IMR-90 (cell line): ENCODE data around the gene NDST1. TPM values are rescaled to one million over a fixed set of nuclear protein-coding genes. Genes with fewer than 3 reads are reported as not detected.

Source experiments
- ATAC-seq: fragments of 200-7000 bp; cut with Tn5 transposase; 2 replicates; pipeline ENCODE4 v1.9.1; 2020; ENCODE audit warnings: low read depth, mild to moderate bottlenecking, moderate library complexity
- BruUV-seq: library from RNA; stranded (reverse); fragments of 400-500 nt; replicated peaks from 2 replicates; lab custom pipeline; 2021; lab: Mats Ljungman, UMichigan
- CTCF ChIA-PET: fragments of 300-600 bp; formaldehyde crosslinking; extraction: SDS; loops from one replicate; lab custom pipeline; 2021; ENCODE audit warnings: antibody characterized with exemption; lab: Yijun Ruan, JAX
- POLR2A ChIA-PET: fragments of 300-600 bp; sonication (Branson Sonifier 250); formaldehyde crosslinking; loops from one replicate; lab custom pipeline; 2022; ENCODE audit warnings: antibody characterized with exemption; ENCODE audit not compliant: unreplicated experiment; lab: Charles Lee
- DNase-seq: peaks from one replicate; pipeline ENCODE4 v3.0.0; 2013
- H2AFZ ChIP-seq: replicated peaks from 2 replicates; pipeline ENCODE3; 2013; ENCODE audit warnings: low read length, mild to moderate bottlenecking; ENCODE audit not compliant: poor library complexity
- H2AK5ac ChIP-seq: 2 replicates; pipeline ENCODE4 v1.6.1; 2013; ENCODE audit warnings: low read depth, low read length, inconsistent platforms
- H2AK9ac ChIP-seq: replicated peaks from 2 replicates; pipeline ENCODE3; 2013; ENCODE audit warnings: mild to moderate bottlenecking, low read depth, low read length, moderate library complexity; ENCODE audit not compliant: poor library complexity
- H2BK120ac ChIP-seq: 2 replicates; pipeline ENCODE4 v1.6.1; 2013; ENCODE audit warnings: low read depth, low read length, inconsistent platforms
- H2BK15ac ChIP-seq: 3 replicates; pipeline ENCODE4 v1.6.1; 2013; ENCODE audit warnings: low read depth, low read length, inconsistent platforms
- H2BK20ac ChIP-seq: 2 replicates; pipeline ENCODE4 v1.6.1; 2013; ENCODE audit warnings: low read depth, mild to moderate bottlenecking, inconsistent platforms, low read length, moderate library complexity
- H2BK5ac ChIP-seq: 2 replicates; pipeline ENCODE4 v1.6.1; 2013; ENCODE audit warnings: mild to moderate bottlenecking, low read depth, low read length, inconsistent platforms; ENCODE audit not compliant: poor library complexity, severe bottlenecking
- H3K14ac ChIP-seq: replicated peaks from 2 replicates; pipeline ENCODE4 v1.6.1; 2013; ENCODE audit warnings: low read depth, low read length, inconsistent platforms
- H3K18ac ChIP-seq: 2 replicates; pipeline ENCODE4 v1.6.1; 2013; ENCODE audit warnings: low read depth, low read length, control low read depth
- H3K23ac ChIP-seq: 2 replicates; pipeline ENCODE4 v1.6.1; 2013; ENCODE audit warnings: low read depth, low read length, inconsistent platforms
- H3K27ac ChIP-seq: 2 replicates; pipeline ENCODE4 v1.5.1; 2013; ENCODE audit warnings: mild to moderate bottlenecking, control low read depth, low read length; ENCODE audit not compliant: insufficient read depth
- H3K27me3 ChIP-seq: 2 replicates; pipeline ENCODE4 v1.6.1; 2013; ENCODE audit warnings: low read length; ENCODE audit not compliant: control insufficient read depth, insufficient read depth
- H3K36me3 ChIP-seq: 2 replicates; pipeline ENCODE4 v1.6.1; 2013; ENCODE audit warnings: low read length, mixed read lengths; ENCODE audit not compliant: control insufficient read depth, insufficient read depth
- H3K4ac ChIP-seq: 2 replicates; pipeline ENCODE4 v1.6.1; 2013; ENCODE audit warnings: low read depth, low read length, inconsistent platforms
- H3K4me1 ChIP-seq: 2 replicates; pipeline ENCODE4 v1.6.1; 2013; ENCODE audit warnings: low read length, mixed read lengths; ENCODE audit not compliant: control insufficient read depth, insufficient read depth
- H3K4me2 ChIP-seq: 2 replicates; pipeline ENCODE4 v1.6.1; 2013; ENCODE audit warnings: low read depth, mild to moderate bottlenecking, control low read depth, low read length, moderate library complexity
- H3K4me3 ChIP-seq: 2 replicates; pipeline ENCODE4 v1.5.1; 2013; ENCODE audit warnings: low read depth, mild to moderate bottlenecking, control low read depth, low read length, moderate library complexity; ENCODE audit not compliant: insufficient read depth
- H3K56ac ChIP-seq: 2 replicates; pipeline ENCODE4 v1.6.1; 2013; ENCODE audit warnings: low read length, inconsistent platforms; ENCODE audit not compliant: insufficient read depth; ENCODE audit errors: extremely low read depth
- H3K79me1 ChIP-seq, 2 experiments: 2 replicates each; pipeline ENCODE4 v1.6.1; 2013; ENCODE audit warnings: low read length in 2 of 2, inconsistent platforms in 1 of 2, low read depth in 1 of 2
- H3K9ac ChIP-seq: 2 replicates; pipeline ENCODE4 v1.6.1; 2013; ENCODE audit warnings: low read depth, low read length, control low read depth
- H3K9me1 ChIP-seq: 2 replicates; pipeline ENCODE4 v1.6.1; 2013; ENCODE audit warnings: low read length, inconsistent platforms; ENCODE audit not compliant: insufficient read depth
- H3K9me3 ChIP-seq: 2 replicates; pipeline ENCODE4 v1.6.1; 2013; ENCODE audit warnings: low read length; ENCODE audit not compliant: control insufficient read depth, insufficient read depth
- H4K20me1 ChIP-seq: 2 replicates; pipeline ENCODE4 v1.6.1; 2013; ENCODE audit warnings: low read length, inconsistent platforms; ENCODE audit not compliant: insufficient read depth
- H4K5ac ChIP-seq: 2 replicates; pipeline ENCODE4 v1.6.1; 2013; ENCODE audit warnings: mild to moderate bottlenecking, low read depth, low read length, control low read depth
- H4K8ac ChIP-seq, 2 experiments: 2 replicates each; pipeline ENCODE4 v1.6.1; 2013; ENCODE audit warnings: low read depth in 2 of 2, low read length in 2 of 2, control low read depth in 1 of 2, inconsistent platforms in 1 of 2
- H4K91ac ChIP-seq: 2 replicates; pipeline ENCODE4 v1.6.1; 2013; ENCODE audit warnings: low read depth, low read length, inconsistent platforms; ENCODE audit not compliant: insufficient read depth
- BHLHE40 ChIP-seq: fragments of 150-350 bp; IDR thresholded peaks from 2 replicates; pipeline ENCODE4 v1.6.1; 2016; ENCODE audit warnings: mild to moderate bottlenecking, low read depth, low read length
- CEBPB ChIP-seq: IDR thresholded peaks from 2 replicates; pipeline ENCODE4 v1.6.1; 2012; ENCODE audit warnings: low read depth, low read length, improper control_type of control experiment
- CHD1 ChIP-seq: IDR thresholded peaks from 2 replicates; pipeline ENCODE4 v1.6.1; 2012; ENCODE audit warnings: low read depth, low read length, improper control_type of control experiment
- MAFK ChIP-seq: IDR thresholded peaks from 2 replicates; pipeline ENCODE4 v1.6.1; 2012; ENCODE audit warnings: low read depth, low read length, improper control_type of control experiment
- MAZ ChIP-seq: IDR thresholded peaks from 2 replicates; pipeline ENCODE4 v1.6.1; 2012; ENCODE audit warnings: low read depth, mild to moderate bottlenecking, low read length, improper control_type of control experiment, moderate library complexity, borderline replicate concordance
- MXI1 ChIP-seq: IDR thresholded peaks from 2 replicates; pipeline ENCODE4 v1.6.1; 2012; ENCODE audit warnings: low read depth, mild to moderate bottlenecking, low read length, moderate library complexity, borderline replicate concordance
- NFE2L2 ChIP-seq: fragments of 150-350 bp; IDR thresholded peaks from 2 replicates; pipeline ENCODE4 v1.6.1; 2016; ENCODE audit warnings: low read depth, mild to moderate bottlenecking, low read length
- POLR2A ChIP-seq: IDR thresholded peaks from 2 replicates; pipeline ENCODE4 v1.6.1; 2012; ENCODE audit warnings: mild to moderate bottlenecking, low read depth, low read length
- RAD21 ChIP-seq: IDR thresholded peaks from 2 replicates; pipeline ENCODE4 v1.6.1; 2012; ENCODE audit warnings: low read length, improper control_type of control experiment
- RCOR1 ChIP-seq: IDR thresholded peaks from 2 replicates; pipeline ENCODE4 v1.6.1; 2012; ENCODE audit warnings: mild to moderate bottlenecking, low read length, improper control_type of control experiment; ENCODE audit not compliant: insufficient replicate concordance
- RFX5 ChIP-seq: IDR thresholded peaks from 2 replicates; pipeline ENCODE4 v1.8.0; 2012; ENCODE audit warnings: low read depth, mild to moderate bottlenecking, low read length, moderate library complexity
- SMC3 ChIP-seq: fragments of 150-350 bp; IDR thresholded peaks from 2 replicates; pipeline ENCODE4 v1.6.1; 2016; ENCODE audit warnings: low read depth, mild to moderate bottlenecking, antibody characterized with exemption, low read length, moderate library complexity
- WGBS, 2 experiments: methylation state at CpG; one replicate each; pipeline versions ENCODE4 v1.1.5 to v1.1.7; 2013; ENCODE audit warnings: missing lambda C conversion rate in 2 of 2; ENCODE audit not compliant: insufficient read length in 1 of 2; ENCODE audit errors: extremely low coverage in 2 of 2; 5-methylcytosine and 5-hydroxymethylcytosine counted together
- dilution Hi-C: fragments of 300-500 bp; cut with HindIII; formaldehyde crosslinking; loops from one replicate; pipeline ENCODE4 v1.14.3; 2018; ENCODE audit warnings: low sequenced_read_pairs; ENCODE audit not compliant: unreplicated experiment
- in situ Hi-C: fragments of 300-500 bp; cut with MboI; formaldehyde crosslinking; loops from 3 replicates; pipeline ENCODE4 v1.14.3; 2019; ENCODE audit warnings: low sequenced_read_pairs, inconsistent platforms, mixed read lengths
- intact Hi-C: fragments of 100-400 bp; cut with micrococcal nuclease; formaldehyde crosslinking; loops from 2 replicates; pipeline ENCODE4 v1.10.0; 2022
- polyA plus RNA-seq, 3 experiments: library from polyadenylated mRNA; depleted of rRNA; stranded (reverse); fragments of >200 nt; gene quantifications; 2 replicates each; pipeline ENCODE4 v1.2.3, GENCODE V29; 2012; ENCODE audit warnings: low replicate concordance in 1 of 3
- total RNA-seq: library from RNA; depleted of rRNA; stranded (reverse); fragments of >200 nt; gene quantifications from 2 replicates; pipeline ENCODE4 v1.2.3, GENCODE V29; 2012
- TF ChIP-seq, protein P1 (sequence below): fragments of 150-350 bp; IDR thresholded peaks from 2 replicates; pipeline ENCODE4 v1.6.1; 2016; ENCODE audit warnings: low read depth, mild to moderate bottlenecking, low read length, moderate library complexity, borderline replicate concordance

NDST1 gene
- total and polyA plus RNA-seq, 2 of the 4 experiments (the other 2 are of a cell fraction), result 30.5 to 80.4 TPM

DNA sequence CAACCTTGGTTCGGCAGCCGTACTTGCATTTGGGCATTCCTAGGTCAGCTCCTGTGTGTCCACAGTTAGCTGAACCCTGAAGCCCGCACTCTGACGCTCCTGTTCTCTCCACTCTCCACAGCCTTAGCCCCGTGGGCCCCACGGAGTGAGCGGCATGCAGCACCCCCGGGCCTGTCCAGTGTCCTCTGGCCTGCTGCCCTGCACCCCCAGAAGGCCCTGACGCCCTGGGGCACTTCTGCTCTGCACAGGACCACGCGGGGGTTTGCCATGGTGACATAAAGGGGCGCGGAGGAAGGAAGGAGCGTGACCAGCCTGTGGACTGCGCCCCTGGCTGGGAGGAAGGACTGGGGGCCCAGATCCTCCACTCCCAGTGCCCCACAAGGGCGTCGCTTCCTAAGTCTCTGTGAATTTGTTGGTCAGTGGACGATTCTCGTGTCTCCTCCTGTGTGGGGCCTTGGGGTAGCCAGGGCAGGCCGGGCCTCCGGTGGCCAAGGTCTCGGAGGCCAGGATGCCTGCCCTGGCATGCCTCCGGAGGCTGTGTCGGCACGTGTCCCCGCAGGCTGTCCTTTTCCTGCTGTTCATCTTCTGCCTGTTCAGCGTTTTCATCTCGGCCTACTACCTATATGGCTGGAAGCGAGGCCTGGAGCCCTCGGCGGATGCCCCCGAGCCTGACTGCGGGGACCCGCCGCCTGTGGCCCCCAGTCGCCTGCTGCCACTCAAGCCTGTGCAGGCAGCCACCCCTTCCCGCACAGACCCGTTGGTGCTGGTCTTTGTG lies 13.0 kb downstream of the NDST1 start (continued):
- no peak for TF ChIP-seq MXI1

DNA sequence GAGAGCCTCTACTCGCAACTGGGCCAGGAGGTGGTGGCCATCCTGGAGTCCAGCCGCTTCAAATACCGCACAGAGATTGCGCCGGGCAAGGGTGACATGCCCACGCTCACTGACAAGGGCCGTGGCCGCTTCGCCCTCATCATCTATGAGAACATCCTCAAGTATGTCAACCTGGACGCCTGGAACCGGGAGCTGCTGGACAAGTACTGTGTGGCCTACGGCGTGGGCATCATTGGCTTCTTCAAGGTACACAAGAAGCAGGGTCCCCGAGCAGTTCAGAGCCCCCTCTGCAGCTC lies 13.5 kb downstream of the NDST1 start:
- no peak overlapping the region for H2BK20ac ChIP-seq
- no peak overlapping the region for H2AK5ac ChIP-seq
- no peaks in the 10 kb centered on the region for H3K27me3 ChIP-seq
- H3K79me1 ChIP-seq, result peaks cover 44 to 95% of the 10 kb centered on the region in 2 experiments
- H3K4me2 ChIP-seq, result no peak overlapping the region
- H2BK5ac ChIP-seq, result no peak overlapping the region
- H4K8ac ChIP-seq, result no peak overlapping the region
- in situ Hi-C loops (loop anchor here (5.0 kb wide), 1 partner anchor 59 kb away; no protein-coding TSS in a partner anchor), intact Hi-C loops (no loop called here), dilution Hi-C loops (no loop called here)
- no peak overlapping the region for H2AK9ac ChIP-seq
- ChIA-PET CTCF (no interaction called here), POLR2A (no interaction called here)
- H4K5ac ChIP-seq, result no peak overlapping the region
- no peak overlapping the region for H3K23ac ChIP-seq
- no peak overlapping the region for H3K4me3 ChIP-seq
- H3K9me1 ChIP-seq, result peaks cover 39% of the 10 kb centered on the region
- no peak overlapping the region for H3K9ac ChIP-seq
- no peak overlapping the region for H3K18ac ChIP-seq
- no TSS peak for BruUV-seq
- TF ChIP-seq, protein P1, sequence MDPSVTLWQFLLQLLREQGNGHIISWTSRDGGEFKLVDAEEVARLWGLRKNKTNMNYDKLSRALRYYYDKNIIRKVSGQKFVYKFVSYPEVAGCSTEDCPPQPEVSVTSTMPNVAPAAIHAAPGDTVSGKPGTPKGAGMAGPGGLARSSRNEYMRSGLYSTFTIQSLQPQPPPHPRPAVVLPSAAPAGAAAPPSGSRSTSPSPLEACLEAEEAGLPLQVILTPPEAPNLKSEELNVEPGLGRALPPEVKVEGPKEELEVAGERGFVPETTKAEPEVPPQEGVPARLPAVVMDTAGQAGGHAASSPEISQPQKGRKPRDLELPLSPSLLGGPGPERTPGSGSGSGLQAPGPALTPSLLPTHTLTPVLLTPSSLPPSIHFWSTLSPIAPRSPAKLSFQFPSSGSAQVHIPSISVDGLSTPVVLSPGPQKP, result no peak
- TF ChIP-seq MAZ (no peak), MAFK (no peak), CEBPB (no peak), POLR2A (no peak), NFE2L2 (no peak), RAD21 (no peak), MXI1 (no peak), CHD1 (no peak), BHLHE40 (no peak), RFX5 (no peak), RCOR1 (no peak), SMC3 (no peak)
- no peak overlapping the region for H2AFZ ChIP-seq
- 94% methylated on average over 9 of the region's 14 CpGs; no CpG with 5 or more reads in 1 of the 2 experiments for WGBS, 2 experiments
- H4K91ac ChIP-seq, result no peak overlapping the region
- H3K27ac ChIP-seq, result no peak overlapping the region
- no peak for ATAC-seq
- no peak overlapping the region for H3K56ac ChIP-seq
- H3K9me3 ChIP-seq, result no peaks in the 10 kb centered on the region
- H3K4ac ChIP-seq, result no peak overlapping the region
- peaks cover 38% of the 10 kb centered on the region for H3K4me1 ChIP-seq
- peaks cover 37% of the 10 kb centered on the region for H3K36me3 ChIP-seq
- no peak overlapping the region for H2BK15ac ChIP-seq
- H3K14ac ChIP-seq, result no peak overlapping the region
- H2BK120ac ChIP-seq, result no peak overlapping the region
- H4K20me1 ChIP-seq, result peaks cover 88% of the 10 kb centered on the region
- no peak for DNase-seq
